GM10847 (cell line): ENCODE data around the gene PXYLP1.

Source experiments
- POLR2A ChIP-seq: IDR thresholded peaks from 2 replicates; pipeline ENCODE4 v1.6.1; 2011; ENCODE audit not compliant: insufficient read length; ENCODE audit errors: extremely low read depth

Gene PXYLP1

DNA sequence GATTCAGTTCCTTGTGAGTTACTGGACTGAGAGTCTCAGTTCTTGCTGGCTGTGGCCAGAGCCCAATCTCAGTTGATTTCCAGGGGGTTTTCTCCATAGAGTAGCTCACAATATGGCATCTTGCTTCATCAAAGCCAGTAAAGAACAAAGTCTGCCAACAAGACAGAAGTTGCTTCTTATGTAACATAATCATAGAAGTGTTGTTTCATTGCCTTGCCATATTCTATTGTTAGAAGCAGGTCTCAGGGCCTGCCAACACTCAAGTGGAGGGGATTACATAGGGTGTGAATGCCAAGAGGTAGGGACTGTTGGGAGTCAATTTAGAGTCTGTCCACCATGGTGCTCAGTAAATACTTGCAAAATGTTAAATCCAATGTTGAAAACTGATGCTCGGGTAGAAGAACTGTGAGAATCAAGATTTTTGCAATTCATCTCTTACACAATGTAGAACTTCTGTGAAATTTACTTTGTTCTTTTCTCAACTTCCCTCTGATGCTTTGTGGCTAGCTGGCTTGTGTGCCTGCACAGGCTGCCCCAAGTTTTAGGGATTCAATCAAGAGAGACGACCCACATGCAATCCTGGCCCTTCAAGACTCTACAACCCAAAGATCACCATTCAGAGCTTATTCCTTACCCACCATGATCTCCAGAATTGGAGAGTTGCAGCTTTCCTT lies 13.3 kb upstream of the PXYLP1 start:
- TF ChIP-seq POLR2A: no peak

GRCh38 chr3:141218926-141219325 lies 12.7 kb upstream of the PXYLP1 start:
- TF ChIP-seq POLR2A: no peak

DNA sequence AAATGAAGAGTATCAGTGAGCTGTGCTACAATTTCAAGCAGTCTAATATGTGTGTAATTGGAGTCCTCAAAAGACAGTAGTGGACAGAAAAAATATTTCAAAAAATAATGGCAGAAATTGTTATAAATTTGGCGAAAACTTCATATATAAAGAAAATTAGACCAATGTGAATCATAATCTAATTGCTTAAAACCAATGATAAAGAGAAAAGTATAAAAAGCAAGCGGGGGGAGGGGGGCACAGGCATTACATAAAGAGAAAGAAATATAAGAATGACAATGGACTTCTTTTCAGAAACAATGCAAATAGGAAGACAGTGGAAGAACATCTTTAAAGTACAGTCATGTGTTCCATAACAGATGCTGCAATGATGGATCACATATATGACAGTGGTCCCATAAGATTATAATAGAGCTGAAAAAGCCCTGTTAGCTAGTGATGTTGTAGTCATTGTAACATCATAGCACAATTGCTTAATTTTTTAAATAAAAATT lies 7.9 kb upstream of the PXYLP1 start:
- TF ChIP-seq POLR2A: no peak

DNA sequence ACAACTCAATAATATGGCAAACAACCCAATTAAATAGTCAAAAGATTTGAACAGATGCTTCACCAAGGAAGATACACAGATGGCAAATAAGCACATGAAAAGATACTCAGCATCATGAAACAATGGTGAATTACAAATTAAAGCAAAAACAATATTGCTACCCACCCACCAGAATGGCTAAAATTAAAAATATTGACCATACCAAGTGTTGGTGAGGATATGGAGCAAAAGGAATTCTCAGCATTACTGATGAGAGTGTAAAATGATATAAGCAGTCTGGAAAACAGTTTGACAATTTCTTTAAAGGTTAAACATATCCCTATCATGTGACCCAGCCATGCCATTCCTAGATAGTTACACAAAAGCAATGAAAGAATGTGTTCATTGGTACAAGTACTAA lies 5.7 kb upstream of the PXYLP1 start:
- TF ChIP-seq POLR2A: no peak

DNA sequence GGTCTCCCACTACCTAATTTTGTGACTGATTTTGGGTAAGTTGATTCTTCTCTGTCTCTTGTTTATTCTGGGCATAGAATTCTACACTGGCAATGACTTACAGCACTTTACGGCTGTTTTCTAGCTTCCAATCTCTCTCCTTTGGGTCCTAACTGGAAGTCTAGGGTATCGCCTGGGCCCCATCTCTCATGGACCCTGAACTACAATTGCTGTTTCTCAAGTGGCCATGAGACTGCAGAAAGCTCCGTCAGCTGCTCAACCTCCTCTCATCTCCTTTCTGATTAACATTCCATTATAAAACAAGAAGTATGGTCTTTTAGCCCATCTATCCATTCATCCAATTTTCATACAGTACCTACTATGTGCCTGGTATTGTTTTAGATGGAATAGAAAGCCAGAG lies 4.4 kb upstream of the PXYLP1 start:
- no peak for TF ChIP-seq POLR2A

DNA sequence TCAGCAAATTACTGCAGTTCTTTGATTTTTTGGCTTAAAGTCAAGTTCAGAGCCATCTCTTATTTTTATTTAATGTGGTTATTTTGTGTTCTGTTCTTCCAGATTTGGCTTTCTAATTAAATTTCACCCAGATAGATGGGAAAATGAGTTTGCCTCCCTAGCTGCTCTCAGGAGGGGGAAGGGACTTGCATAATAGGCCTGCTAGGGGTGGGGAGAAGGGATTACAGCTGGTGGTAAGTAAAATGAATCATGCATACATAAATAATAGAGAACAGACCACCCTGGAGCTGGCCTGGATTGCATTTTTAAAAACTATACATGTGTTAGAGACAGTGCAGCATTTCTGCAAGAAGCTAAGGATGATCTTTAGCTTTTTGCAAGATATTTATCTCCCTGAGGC lies 3.9 kb upstream of the PXYLP1 start:
- TF ChIP-seq POLR2A: no peak

- no peak for TF ChIP-seq POLR2A
Measured at GRCh38 chr3:141228395-141228794, 3.2 kb upstream of the PXYLP1 start.

- no peak for TF ChIP-seq POLR2A
Measured at GRCh38 chr3:141229132-141229531, 2.5 kb upstream of the PXYLP1 start.

GRCh38 chr3:141230293-141230692 lies 1.3 kb upstream of the PXYLP1 start:
- no peak for TF ChIP-seq POLR2A

GRCh38 chr3:141231952-141232823 lies 563 bp downstream of the PXYLP1 start:
- no peak for TF ChIP-seq POLR2A

DNA sequence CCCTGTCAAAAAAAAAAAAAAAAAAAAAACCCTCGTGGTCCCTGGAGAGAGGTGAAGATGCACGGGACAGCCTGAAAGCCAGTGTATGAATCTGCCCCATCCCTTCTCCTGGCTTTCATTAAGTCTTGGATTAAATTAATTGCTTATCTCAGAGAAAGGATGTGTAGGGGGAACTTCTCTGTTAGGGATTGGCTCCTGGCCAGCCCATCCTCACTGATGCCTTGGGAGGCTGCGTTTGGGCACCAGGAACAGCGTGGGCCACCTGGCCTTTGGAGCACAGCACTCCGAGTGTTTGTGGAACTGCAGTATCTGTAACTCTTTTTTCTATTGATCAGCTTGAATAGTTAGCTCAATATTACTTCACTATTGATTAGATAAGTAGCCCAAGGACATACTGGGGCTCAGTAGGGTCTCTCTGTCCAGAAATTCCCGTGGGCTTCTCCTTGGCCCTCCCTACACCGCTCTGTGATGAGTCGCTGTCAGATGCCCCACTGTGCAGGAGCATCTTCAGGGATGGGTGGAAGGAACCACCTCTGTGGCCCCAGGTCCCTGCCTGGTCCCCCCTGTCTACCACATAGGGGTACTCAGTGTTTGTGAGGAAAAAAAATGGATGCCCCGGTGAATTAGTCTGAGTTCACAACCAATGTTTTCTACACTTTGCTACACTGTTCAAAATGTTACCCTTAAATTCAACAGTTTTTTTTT lies 2.0 kb downstream of the PXYLP1 start:
- TF ChIP-seq POLR2A: no peak

- TF ChIP-seq POLR2A: no peak
Measured at GRCh38 chr3:141234283-141234682, 2.7 kb downstream of the PXYLP1 start.

DNA sequence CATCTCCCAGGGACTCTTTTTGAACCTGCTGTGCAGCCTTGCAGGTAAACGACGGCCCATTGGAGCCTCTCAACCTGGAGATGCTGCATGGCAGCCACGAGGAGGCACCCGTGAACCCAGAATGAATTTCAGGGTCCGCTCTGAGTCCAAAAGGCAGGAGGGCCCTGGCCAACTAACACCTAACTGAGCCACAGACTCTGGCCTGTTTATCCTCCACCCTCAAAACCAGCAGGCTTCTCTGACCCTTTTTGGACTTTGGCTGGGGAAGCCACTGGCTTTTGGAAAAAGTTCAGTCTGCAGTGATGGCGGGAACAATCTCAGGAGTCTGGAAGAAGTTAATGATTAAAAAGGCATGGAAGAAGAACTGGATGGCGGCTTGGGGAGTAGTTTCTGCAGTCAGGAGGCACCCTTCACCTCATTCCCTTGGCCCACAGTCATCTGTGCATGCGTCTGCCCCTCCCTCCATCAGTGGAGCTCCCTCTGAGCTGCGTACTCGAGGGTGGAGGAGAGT lies 4.1 kb downstream of the PXYLP1 start:
- no peak for TF ChIP-seq POLR2A

DNA sequence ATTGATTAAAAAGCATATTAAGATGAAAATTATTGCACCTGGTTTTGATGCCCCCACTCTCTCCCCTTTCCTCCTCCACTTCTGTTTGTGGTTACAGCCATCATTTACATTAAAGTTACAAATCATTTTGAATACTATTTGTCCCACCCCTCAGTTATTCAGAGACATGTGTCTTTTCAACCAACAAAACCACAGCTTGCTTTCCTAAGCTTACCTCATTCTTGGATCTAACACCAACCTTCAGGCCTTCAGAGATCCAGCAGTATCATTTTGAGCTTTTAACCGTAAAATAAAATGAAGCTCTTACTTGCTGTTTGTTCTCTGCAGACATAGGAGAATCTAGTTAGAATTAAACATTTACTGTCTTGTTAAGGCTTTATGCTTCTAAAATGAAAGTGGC lies 4.7 kb downstream of the PXYLP1 start:
- TF ChIP-seq POLR2A: no peak

- no peak for TF ChIP-seq POLR2A
Measured at GRCh38 chr3:141237701-141238521, 6.3 kb downstream of the PXYLP1 start.
